HG02840 (cell line): ENCODE measurements around the gene ZRANB1.

Experiments used
- ATAC-seq: cut with Tn5 transposase; IDR thresholded peaks from one replicate; pipeline ENCODE4 v1.9.1; 2021; ENCODE audit warnings: mild to moderate bottlenecking, moderate library complexity, moderate number of reproducible peaks; ENCODE audit not compliant: unreplicated experiment, low FRiP score

The ZRANB1 gene

DNA sequence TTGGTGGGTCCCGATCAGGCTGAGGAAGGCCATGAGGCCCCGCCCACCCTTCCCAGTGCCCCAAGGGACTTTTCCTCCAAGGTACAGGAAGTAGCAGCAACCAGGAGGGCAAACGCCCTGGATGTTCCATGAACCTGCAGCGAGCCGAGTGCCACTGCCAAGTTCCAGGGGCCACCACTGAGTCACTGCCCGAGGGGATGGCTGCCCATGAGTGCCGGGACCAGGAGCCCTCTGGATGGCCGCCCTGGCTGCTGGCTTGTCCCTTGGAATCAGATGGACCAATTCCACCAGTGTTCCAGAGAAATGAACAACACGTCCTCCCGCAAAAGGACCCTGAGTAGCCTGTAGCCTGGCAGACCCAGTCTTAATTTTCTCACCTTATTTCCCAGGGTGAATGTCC lies 74.2 kb downstream of the ZRANB1 start:
- ATAC-seq = no peak

DNA sequence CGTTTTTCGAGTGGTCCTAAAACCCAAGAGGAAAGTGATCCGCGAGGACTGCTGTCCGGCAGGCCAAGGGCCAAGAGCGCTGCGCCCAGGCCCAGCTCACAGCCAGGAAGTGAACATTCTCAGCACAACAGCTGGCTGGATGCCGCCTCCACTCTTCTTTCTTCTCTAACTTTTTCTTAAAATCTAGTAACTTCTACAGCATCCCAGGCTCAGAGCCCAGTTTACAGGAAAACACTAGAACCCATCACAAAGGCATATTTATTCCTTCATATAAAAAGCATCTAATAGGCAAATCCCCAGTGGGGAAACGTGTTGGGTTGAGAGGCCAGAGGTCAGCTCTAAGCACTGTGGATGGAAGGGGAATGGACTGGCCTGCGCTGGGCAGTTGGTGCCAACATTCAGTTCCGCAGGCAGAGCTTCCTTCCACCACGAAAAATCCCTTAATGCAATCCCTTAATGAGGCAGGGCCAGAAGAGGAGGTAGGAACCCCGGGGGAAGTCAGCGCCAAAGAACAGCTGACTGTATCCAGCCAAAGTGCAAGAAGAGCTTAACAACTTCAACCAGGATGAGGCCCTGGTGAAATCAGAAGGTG lies 74.8 kb downstream of the ZRANB1 start:
- no peak for ATAC-seq

DNA sequence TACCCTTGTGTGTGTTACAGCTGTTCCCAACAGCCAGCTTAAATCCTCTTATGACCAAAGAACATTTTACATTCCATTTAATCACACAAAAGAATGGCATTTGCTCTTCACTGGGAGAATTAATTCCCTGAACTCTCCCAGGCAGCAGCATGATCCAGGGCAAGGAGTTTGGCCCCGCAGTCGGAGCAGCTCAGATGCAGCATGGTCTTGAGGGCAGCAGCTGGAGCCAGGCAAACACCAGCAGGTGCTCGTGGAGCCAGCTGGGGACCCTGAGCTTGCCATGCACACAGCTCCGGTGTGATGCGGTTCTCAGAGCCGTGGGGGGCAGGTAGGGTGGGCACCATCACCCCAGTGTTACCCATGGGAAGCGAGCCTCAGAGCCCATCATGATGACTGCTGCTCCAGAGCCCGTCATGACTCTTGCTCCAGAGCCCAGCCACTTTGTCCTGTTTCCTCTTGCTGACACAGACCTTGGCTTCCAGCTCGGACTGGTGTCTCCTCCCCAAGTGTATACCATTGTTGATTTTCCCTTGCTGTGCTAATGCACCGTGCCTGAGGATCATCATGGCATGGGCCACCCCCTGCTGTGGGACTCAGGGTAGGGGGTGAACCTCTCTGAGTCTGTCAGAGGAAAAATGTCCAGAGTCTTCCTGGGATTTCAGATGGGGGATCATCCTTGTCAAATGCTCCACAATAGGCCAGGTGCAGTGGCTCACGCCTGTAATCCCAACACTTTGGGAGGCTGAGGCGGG lies 75.8 kb downstream of the ZRANB1 start:
- ATAC-seq = no peak

DNA sequence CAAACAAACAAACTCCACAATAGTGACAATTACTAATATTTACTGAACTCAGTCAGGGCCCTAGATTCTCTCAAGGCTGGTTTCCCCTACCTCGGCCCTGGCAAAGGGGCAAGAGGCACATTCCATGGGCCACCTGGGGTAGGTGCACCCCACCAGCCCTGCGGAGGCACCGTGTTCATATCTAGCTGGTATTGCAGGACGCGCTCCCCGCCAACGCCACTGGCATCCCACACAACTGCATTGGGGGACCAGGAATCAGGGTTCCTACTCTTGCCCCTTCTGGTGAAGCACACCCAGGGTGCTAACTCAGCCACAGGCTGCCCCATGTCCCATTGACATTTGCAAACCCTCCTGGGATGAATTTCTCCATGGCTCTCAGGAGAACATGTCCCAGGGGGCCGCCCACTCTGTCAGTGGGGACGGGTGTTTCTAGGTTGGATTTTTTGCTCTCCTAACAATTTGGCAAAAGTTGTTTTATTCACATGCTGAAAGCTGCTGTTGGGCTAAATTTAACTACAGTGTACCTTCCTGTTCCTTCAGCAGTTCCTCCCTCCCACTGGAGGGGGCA lies 76.7 kb downstream of the ZRANB1 start:
- no peak for ATAC-seq

DNA sequence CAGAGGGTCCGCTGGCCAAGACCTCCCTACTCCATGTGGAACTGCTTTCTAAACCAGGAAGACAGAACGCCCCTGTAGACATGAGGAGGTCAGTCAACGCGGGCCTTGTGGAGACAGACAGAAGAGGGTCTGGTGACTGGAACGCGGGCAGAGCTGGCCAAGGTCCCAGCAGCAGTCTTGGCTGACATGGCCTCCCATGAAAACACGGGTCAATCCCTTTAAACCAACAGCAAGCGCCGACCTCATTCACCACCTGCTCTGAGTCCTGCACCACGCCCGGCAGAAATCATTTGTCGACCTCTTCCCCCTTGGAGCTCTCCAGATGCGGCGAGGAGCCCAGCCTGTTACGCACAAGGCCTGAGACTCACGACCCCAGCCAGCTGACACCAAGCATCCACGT lies 78.5 kb downstream of the ZRANB1 start:
- ATAC-seq = no peak

DNA sequence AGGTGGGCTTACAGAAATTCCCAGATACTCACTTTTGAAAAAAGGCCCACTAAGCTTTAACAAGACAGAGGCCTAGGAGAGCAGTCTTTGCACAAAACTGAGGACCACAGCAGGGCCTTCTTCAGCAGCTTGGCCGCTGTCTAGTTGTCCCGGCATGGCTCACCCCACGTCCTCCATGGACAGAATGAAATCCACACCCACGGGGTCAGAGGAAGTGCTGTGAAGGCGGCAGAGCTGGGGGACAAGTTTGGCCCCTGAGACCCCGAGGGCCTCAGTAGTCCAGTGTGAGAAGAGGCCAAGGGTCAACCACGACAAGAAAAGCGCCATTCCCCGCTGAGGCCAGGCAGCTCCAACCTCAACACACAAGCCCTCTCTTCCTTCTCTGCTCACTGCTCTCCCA lies 78.9 kb downstream of the ZRANB1 start:
- no peak for ATAC-seq

DNA sequence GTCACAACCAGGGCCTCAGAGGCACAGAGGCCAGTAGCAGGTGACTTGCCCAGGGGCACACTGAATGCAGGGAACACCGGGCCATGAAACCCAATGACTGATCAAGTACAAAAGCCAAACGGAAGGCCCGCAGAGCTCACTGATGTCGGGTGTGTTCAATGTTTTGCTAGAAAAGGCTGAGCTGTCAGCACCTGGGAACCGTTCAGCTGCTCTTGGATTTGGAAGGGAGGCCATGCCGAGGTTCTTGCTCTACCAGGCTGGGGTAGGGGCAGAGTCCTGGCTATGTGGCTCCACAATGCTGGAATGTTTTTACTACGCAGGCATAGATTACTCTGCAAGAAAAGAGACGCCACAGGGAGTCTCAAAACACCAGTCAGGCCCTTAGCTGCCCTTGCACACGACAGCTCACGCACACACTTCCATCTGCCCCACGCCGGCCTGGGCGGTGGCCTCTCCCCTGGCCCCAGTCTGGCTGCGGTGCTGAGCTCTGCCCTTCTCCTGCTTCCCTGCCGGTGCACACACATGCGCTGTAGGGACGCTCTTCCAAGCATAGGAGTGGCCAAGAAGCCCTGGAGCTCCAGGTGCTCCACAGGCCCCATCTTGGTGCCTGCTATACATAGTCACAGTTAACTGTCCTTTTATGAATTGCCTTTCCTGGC lies 79.9 kb downstream of the ZRANB1 start:
- ATAC-seq = no peak

DNA sequence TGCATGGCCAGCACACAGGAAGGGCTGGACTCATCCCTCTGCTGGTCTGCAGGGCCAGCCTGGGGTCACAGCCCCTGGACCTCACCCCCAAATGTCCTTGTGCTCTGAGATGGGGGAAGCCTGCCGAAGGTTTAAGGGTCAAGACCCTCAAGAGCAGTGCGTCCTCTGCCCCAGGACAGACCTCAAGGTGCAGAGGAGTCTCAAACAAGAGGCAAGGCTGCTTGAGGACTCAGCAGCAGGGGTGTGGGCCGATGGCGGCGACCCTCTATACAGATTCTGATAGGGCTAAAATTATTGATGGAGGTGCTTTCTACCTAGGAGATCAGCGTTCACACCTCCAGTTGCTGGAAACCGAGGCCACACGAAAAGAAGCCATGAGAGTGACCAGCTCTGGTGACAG lies 80.7 kb downstream of the ZRANB1 start:
- ATAC-seq = no peak

DNA sequence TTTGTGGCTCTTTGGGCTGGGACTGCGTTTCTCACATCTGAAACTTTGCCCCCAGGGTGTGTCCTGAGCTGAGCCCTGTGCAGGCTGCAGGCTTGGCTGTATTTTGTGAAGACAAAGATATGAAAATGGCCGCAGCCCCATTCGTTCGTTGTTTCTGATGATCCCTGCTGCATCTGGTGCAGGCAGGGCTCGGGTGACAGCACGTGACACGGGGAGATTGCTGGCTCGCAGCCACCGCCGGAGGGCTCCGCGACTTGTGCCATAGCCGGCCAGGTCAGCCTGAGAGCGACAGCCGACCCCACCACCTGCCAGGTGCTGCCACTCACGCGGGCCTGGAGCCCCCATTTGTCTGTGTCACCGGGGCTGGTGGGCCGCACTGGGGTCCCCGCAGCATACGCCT lies 81.3 kb downstream of the ZRANB1 start:
- no peak for ATAC-seq

DNA sequence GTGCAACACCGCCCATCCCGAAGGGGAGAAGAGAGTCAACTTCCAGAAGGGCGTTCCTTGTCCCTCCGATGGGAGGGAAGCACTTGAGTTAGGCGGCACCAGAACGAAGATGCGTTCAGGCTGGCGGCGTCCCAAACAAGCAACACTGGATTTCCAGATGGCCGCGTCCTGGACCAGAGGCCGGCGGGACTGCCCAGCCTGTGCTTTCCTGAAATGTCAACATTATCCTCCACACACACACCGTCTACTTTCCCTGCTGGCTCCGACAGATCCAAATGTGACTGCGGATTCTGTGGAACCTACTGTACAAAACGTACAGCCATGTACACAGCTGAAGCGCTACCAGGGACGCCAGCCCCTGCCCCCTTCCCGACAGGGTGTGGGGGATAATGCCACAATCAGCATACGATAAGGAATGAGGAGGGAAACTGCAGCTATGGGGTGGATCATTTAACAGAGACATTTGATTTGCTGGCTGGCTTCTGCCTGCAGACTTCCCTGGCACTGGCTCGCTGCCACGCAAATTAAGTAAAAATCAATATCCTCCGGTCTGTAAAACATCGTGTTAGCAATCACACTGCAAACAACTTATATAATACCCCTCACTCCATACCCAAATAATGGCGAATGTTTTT lies 82.1 kb downstream of the ZRANB1 start:
- no peak for ATAC-seq

DNA sequence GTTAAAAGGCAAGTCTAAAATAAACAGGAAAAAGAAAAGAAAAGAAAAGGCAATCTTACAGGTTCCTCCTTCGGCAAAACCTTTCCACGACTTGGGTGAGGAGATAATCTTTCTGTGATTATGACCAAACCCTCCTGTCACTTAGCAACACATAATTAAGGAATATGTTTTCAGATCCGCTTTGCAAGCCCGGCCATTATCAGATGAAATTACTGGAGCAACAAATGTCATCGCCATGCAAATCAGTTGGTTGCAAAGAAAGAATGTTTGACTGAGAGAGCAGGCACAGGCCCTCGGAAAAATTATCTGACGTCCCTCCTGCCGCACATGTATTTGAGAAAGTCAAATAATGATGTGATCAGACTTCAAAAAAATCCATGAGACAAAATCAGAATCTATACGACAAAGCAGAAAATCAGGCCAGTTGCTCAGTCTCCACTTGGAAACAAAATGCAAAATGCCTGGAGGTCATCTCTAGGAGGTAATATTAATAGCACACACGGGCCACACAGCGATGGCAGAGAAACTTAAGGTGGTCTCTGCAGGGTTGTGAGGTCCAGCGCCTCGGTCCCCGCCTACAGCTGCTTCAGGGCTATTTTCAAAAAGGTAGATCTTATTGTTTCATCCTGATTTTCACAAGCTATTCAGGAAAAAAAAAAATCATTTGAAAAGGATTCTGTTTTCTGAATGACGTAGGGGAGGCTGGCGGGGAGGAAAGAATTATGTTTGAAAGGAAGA lies 82.7 kb downstream of the ZRANB1 start:
- ATAC-seq = no peak

DNA sequence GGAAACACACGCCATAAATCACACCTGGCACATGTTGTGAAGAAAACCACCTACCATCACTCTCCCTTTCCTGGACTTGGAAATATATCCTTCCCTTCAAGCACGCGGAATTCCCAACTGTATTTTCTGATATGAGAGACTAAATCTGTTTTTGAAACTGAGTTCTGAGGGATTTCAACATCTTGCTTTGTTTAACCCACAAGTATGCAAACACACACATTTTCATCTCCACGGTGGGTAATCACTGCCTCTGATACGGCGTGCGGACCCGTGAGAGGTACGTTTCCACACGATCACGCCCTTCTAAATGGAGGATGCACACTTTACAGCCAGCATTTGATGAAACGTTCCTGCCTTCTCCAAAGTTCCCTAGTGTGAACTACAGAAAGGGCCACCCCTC lies 83.4 kb downstream of the ZRANB1 start:
- ATAC-seq = no peak

DNA sequence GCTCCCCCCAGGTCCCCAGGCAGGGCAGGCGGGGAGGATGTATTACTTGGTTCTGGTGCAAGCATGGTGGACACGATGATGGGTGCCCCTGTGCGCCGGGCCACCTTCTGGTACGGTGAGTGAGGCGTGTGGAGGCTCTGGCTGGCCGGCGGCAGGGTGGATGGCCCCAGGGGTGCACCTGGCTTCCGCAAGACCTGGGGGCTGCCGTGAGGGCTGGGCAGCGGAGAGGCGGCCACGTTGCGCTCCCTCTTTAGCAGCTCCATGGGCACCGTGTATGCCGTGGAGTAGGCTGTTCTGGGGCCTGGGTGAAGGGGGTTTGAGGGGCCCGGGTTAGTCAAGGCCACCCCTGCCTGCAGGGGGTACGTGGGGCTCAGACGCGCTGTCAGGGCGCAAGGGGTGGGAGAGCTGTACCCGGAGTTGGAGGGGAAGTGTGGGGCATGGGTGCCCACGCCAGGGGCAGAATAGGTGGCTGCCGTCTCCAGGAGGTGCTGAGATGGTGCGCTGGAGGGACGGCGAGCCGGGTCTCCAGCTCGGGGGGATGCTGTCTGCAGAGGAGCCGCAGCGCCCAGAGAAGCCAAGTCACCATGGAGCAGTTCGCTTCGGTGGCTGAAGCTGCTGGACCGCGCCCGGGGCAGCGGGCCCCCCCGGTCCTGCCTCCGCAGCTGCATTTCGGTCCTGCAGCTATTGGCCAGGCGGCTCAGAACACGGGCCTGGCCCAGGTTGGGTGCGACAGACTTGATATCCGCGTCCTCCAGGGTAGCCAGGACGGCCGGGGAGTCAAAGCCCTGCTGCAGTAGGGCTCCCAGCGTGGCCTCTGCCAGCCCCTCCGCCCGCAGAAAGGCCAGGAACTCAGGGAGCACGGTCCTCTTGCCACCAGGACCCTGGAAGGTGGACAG lies 84.4 kb downstream of the ZRANB1 start:
- no peak for ATAC-seq

DNA sequence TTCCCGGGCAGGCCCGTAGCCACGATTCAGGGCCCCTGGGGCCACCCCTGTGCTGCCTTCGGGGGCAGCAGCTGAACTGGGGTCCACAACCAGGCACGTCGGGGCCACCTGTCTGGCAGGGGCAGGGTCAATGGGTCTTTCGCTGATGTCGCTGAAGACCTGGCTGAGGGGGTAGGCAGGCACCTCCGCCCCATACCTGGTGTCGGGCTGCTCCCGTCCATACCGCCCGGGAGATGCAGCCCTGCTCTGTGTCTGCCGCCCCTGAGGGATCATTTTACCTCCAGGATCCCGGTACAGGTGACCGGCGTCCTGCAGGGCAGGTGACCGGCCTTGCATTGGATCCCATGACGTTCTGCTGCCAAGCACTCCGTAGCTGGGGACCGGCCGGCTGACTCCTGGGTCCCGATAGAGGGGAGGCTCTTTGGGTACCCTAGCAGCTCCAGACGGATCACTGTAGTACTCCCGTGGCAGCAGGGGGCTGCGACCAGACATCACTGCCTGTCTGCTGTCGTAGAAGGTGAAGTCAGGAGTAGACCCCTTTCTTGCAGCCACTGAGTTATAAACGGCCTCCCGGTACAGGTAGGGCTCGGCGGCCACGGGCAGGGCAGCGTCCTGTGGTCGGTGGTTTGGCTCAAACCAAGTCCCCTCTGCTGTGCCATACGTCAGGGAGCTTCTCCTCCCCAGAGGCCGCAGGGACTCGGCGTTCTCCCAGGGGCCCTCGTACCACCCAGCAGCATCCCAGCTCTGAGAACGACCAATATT lies 85.2 kb downstream of the ZRANB1 start:
- ATAC-seq = no peak

DNA sequence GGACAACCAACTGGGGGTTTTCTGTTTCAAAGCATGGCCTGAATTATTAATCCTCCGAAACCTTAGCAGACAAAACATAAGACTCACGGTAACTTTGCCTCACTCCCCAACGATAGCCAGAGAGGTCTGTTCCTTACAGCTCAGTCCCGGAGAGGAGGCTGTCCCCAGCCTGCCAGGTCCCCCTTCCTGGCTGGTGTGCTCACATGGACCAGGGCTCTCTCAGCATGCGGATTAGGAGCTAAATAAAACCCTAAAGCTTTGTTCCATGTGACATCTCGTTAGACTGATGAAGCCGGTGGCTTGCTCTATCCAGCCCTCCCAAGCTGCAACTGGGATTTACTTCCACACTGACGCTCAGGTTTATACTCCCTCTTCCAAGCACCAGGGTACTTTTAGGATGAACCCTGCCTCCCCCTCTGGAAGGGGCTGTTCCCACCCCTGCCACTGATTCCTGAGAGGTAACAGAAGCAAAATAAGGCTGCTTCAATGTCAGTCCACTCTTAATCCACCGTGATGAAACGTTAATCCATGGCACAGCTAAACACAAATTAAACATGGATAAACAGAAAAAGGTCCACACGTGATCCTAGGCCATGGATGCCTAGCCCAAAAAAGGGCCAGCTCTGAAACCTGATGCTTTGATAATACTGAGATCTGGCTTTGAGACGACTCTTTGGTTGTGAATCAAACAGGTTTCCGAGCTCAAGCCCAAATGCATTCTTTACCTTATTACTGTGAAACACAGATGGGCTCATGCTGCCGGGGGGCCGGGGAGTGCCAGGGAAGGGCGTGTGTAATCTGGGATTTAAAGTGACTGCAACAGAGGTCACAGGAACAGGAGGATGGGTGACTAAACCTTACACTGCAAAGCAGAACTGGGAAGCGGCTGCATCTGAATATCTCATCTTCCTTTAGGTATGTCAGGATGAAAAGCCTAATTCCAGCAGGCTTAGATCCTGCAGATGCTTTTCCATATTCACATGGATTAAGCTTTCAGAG lies 86.2 kb downstream of the ZRANB1 start:
- ATAC-seq = no peak

DNA sequence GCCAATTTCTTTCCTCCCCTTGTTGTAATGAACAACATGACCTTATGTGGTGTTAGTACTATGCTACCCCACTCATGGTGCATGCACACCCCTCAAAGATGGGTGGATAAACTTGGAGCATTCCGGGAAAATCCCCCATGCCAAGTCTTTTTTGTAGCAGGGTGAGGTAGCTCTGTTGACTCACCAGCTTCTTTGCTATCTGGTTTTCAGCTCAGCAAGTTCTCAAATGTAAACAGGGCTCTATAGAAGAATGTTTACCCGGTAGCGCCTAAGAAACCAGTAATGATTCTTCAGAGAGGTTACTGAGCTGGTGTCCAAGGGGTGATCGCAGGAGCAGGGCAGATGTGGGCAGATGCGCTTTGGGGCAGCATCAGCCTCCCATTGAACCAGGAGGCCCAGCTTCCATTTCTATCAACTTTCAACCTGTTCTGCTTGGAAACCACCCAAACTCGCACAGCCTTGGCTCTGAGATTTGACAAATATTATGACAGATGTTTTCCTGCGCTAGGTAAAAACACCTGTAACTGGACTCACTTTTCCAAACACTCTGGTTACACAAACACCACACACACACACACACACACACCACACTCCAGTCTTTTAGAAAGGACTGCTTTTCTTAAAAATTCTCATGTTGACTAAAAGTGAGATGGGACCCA lies 87.8 kb downstream of the ZRANB1 start:
- ATAC-seq = no peak

DNA sequence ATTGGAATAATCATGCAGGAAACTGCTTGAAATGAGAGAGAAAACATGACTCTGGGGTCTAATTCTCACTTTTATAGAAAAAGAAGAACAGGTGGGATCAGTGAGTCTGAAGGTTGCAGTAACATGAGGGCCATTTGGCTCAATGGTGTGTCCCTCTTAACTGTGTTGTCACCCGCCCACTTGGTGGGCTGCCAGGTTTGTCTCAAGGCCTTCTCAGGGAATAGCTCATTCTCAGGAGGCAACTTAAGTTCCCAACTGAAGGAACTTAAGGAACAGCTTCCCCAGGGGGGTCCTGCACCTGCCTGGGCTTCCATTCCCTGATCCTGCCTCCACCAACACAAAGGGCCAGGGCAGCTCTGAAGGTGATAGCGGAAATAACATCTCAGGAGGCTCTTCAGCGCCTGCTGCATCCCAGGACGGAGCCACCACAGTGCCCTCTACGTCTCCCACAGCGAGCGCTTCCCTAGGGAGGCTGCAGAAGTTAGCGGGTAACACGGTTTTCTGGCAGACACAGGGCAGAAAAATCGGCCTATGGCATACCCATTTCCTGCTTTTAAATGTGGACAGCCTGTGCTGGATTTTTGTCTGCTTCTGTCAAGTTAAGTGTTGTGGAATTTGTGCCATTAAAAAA lies 88.8 kb downstream of the ZRANB1 start:
- no peak for ATAC-seq
